ENCODE data around the gene WSCD2.

DNA sequence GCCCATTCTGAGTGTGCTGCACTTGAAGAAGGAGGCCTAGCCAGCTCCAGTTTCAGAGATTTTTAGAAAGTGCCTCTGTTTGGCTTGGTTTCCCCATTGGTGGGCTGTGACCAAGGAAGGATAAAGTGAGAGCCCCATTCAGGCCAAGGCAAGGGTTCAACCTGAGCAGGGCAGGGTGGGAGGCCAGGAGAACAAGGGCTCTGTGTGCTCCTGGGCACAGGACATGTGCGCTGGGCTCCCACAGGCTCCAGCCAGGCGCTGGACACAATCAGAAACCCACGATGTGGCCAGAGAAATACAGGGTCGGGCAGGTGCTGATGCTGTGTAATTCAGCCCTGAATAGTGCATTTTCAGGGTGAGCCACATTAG is 23.1 kb downstream of the WSCD2 start:
- TF ChIP-seq, protein P1, sequence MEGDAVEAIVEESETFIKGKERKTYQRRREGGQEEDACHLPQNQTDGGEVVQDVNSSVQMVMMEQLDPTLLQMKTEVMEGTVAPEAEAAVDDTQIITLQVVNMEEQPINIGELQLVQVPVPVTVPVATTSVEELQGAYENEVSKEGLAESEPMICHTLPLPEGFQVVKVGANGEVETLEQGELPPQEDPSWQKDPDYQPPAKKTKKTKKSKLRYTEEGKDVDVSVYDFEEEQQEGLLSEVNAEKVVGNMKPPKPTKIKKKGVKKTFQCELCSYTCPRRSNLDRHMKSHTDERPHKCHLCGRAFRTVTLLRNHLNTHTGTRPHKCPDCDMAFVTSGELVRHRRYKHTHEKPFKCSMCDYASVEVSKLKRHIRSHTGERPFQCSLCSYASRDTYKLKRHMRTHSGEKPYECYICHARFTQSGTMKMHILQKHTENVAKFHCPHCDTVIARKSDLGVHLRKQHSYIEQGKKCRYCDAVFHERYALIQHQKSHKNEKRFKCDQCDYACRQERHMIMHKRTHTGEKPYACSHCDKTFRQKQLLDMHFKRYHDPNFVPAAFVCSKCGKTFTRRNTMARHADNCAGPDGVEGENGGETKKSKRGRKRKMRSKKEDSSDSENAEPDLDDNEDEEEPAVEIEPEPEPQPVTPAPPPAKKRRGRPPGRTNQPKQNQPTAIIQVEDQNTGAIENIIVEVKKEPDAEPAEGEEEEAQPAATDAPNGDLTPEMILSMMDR (IDR thresholded peaks at IDR 0.05), result no peak
- no peak for TF ChIP-seq POLR2A (IDR thresholded peaks at IDR 0.05)

Measured in body of pancreas (tissue), 4 donors.